Pancreas (tissue), 10 donors: ENCODE results near the gene HK1. TPM values are rescaled to one million over a fixed set of nuclear protein-coding genes. Genes with fewer than 3 reads are reported as not detected.
A peak's percentile ranks its signal among the peaks of the same experiment; 100 is the strongest.

Experiments used
- ATAC-seq, 4 donors: fragments of 200-7000 bp; cut with Tn5 transposase; one replicate each; pipeline versions ENCODE4 v1.8.0 to v1.9.1; 2020; ENCODE audit warnings: mild to moderate bottlenecking in 4 of 4, moderate library complexity in 4 of 4
- DNase-seq, 6 donors: peaks; one replicate each; pipeline ENCODE4 v3.0.0-alpha.2; 2020
- FAIRE-seq: peaks from 2 replicates; lab custom pipeline; 2012; peaks lifted over from hg19 to GRCh38; lab: Jason Lieb, UNC
- H3K27ac ChIP-seq, 4 donors: fragments of 200-600 bp; sonication (generic); 1 replicate in 3 of 4; 2 replicates in 1 of 4; pipeline versions ENCODE4 v1.5.0 to v1.8.0; 2020
- H3K27me3 ChIP-seq, 4 donors: fragments of 200-600 bp; one replicate each; pipeline ENCODE4 v1.8.0; 2021
- H3K36me3 ChIP-seq, 3 donors: fragments of 200-600 bp; sonication (generic) in 1 of 3; one replicate each; pipeline versions ENCODE4 v1.5.0 to v1.8.0; 2020 to 2021
- H3K4me1 ChIP-seq, 3 donors: fragments of 200-600 bp; one replicate each; pipeline ENCODE4 v1.8.0; 2021
- H3K4me3 ChIP-seq, 4 donors: fragments of 200-600 bp; sonication (generic) in 2 of 4; one replicate each; pipeline versions ENCODE4 v1.5.0 to v1.8.0; 2020 to 2021
- H3K9me3 ChIP-seq, 4 donors: fragments of 200-600 bp; one replicate each; pipeline ENCODE4 v1.8.0; 2021
- CTCF ChIP-seq, 4 donors: fragments of 200-600 bp; sonication (generic) in 3 of 4; IDR thresholded peaks; one replicate each; pipeline versions ENCODE4 v1.5.0 to v1.8.0; 2021; ENCODE audit warnings: antibody characterized with exemption in 4 of 4
- WGBS, 2 donors: extraction: QIAGEN DNeasy Blood & Tissue Kit; methylation state at CpG; one replicate each; pipeline ENCODE4 v1.1.7; 2013; 5-methylcytosine and 5-hydroxymethylcytosine counted together
- intact Hi-C, 3 donors: fragments of 100-400 bp; cut with DNase I; formaldehyde crosslinking; loops; one replicate each; pipeline versions ENCODE4 v1.11.1 to v1.14.2; 2022
- polyA plus RNA-seq, 2 donors: library from polyadenylated mRNA; stranded (reverse); fragments of 200-250 nt; gene quantifications; one replicate each; pipeline ENCODE4 v1.2.3, GENCODE V29; 2013
- total RNA-seq, 6 donors: library from RNA; stranded (reverse); fragmentation: NEBNext Ultra II Directional in 4 of 6; extraction: Animal tissue kit (Norgen Biotek cat#: 25700) in 4 of 6; gene quantifications; one replicate each; pipeline versions ENCODE4 v1.2.1 to v1.2.4, GENCODE V29; 2021 to 2023
- donor health status: healthy with polysubstance abuse.
- donor health status: DM: no; HTN: no; CAD: no; lungs with moderate emphysema.
- donor health status: DM: no; HTN: no; CAD: no.
- donor health status: control.
- donor health status: control.
- donor health status: Bipolar disorder and iron deficiency.
- donor health status: DM: yes; HTN: yes; CAD: no.
- donor health status: DM: no; HTN: no; CAD: no.
- donor health status: DM: no; HTN: no; CAD: no.
- donor health status: DM: yes; HTN: yes; CAD: no.

The HK1 gene
- total and polyA plus RNA-seq, 8 donors: 6.7 to 18.1 (median 8.6) TPM

GRCh38 chr10:69382382-69383117 is 104.3 kb downstream of the HK1 start:
- TF ChIP-seq CTCF (IDR thresholded peaks at IDR 0.05): no peak
- H3K36me3 ChIP-seq: peaks cover 0 to 7% (median 0%) of the 10 kb centered on the region in 3 donors
- H3K9me3 ChIP-seq: no peaks in the 10 kb centered on the region
- ATAC-seq (peak in 1 of 4 donors; percentile 53), FAIRE-seq (no peak), DNase-seq (no peak)
- H3K27me3 ChIP-seq: no peaks in the 10 kb centered on the region
- H3K4me3 ChIP-seq: no peak overlapping the region
- 86 to 88% methylated on average over 26 of the region's 26 CpGs for WGBS, 2 donors
- intact Hi-C loops: no loop called here
- no peaks in the 10 kb centered on the region for H3K4me1 ChIP-seq
- H3K27ac ChIP-seq: no peak overlapping the region

GRCh38 chr10:69383558-69383957 is 105.3 kb downstream of the HK1 start:
- no peak for DNase-seq
- Histone ChIP-seq H3K27me3 (no peaks in the 10 kb centered on the region), H3K27ac (no peak overlapping the region), H3K9me3 (no peaks in the 10 kb centered on the region), H3K4me1 (no peaks in the 10 kb centered on the region), H3K36me3 (peaks cover 0 to 7% (median 0%) of the 10 kb centered on the region in 3 donors), H3K4me3 (no peak overlapping the region)
- 57 to 60% methylated on average over 3 of the region's 3 CpGs for WGBS, 2 donors
- FAIRE-seq: no peak
- intact Hi-C loops: no loop called here
- no peak for TF ChIP-seq CTCF (IDR thresholded peaks at IDR 0.05)
- peak in 3 of 4 donors; percentile 42 to 56 (median 50) for ATAC-seq

- ATAC-seq (no peak), FAIRE-seq (no peak), DNase-seq (no peak)
- no peaks in the 10 kb centered on the region for H3K9me3 ChIP-seq
- intact Hi-C loops: no loop called here
- no peaks in the 10 kb centered on the region for H3K4me1 ChIP-seq
- H3K27me3 ChIP-seq: no peaks in the 10 kb centered on the region
- H3K27ac ChIP-seq: no peak overlapping the region
- no peak for TF ChIP-seq CTCF (IDR thresholded peaks at IDR 0.05)
- H3K4me3 ChIP-seq: no peak overlapping the region
- 87 to 95% methylated on average over 10 of the region's 10 CpGs for WGBS, 2 donors
- peaks cover 0 to 7% (median 0%) of the 10 kb centered on the region in 3 donors for H3K36me3 ChIP-seq
Observed at GRCh38 chr10:69384320-69384719, 106.0 kb downstream of the HK1 start.

- no peak overlapping the region for H3K27ac ChIP-seq
- no peak overlapping the region for H3K4me3 ChIP-seq
- no peaks in the 10 kb centered on the region for H3K4me1 ChIP-seq
- no peaks in the 10 kb centered on the region for H3K9me3 ChIP-seq
- FAIRE-seq (no peak), DNase-seq (no peak), ATAC-seq (peak in 1 of 4 donors; percentile 37)
- TF ChIP-seq CTCF (IDR thresholded peaks at IDR 0.05): no peak
- H3K27me3 ChIP-seq: no peaks in the 10 kb centered on the region
- H3K36me3 ChIP-seq: peaks cover 0 to 7% (median 0%) of the 10 kb centered on the region in 3 donors
- intact Hi-C loops: no loop called here
- 67 to 68% methylated on average over 11 of the region's 11 CpGs for WGBS, 2 donors
Observed at GRCh38 chr10:69385454-69386350, 107.4 kb downstream of the HK1 start.
